NT2/D1 (cell line): ENCODE data around the gene TROAP.

Source experiments
- YY1 ChIP-seq: IDR thresholded peaks from 2 replicates; pipeline ENCODE4 v1.6.1; 2011; ENCODE audit not compliant: insufficient read length, insufficient read depth
- ZNF274 ChIP-seq: IDR thresholded peaks from 2 replicates; pipeline ENCODE4 v1.6.1; 2011; ENCODE audit warnings: mild to moderate bottlenecking, low read depth, low read length

- TF ChIP-seq YY1 (no peak), ZNF274 (no peak)
These were observed 35.6 kb downstream of the TROAP start for GRCh38 chr12:49358483-49359141.
